Cerebellar cortex (tissue), 1 donor: ENCODE measurements around the gene DRG1.
A peak's percentile ranks its signal among the peaks of the same experiment; 100 is the strongest.
"Not testable (repeated sequence)": the region's sequence is repeated elsewhere in the genome, so short reads cannot be mapped to it uniquely, and the experiment has no call there.

Experiments
- DNase-seq: peaks from one replicate; pipeline ENCODE4 v3.0.0-alpha.2; 2015; ENCODE audit warnings: low spot score

Gene DRG1, protein sequence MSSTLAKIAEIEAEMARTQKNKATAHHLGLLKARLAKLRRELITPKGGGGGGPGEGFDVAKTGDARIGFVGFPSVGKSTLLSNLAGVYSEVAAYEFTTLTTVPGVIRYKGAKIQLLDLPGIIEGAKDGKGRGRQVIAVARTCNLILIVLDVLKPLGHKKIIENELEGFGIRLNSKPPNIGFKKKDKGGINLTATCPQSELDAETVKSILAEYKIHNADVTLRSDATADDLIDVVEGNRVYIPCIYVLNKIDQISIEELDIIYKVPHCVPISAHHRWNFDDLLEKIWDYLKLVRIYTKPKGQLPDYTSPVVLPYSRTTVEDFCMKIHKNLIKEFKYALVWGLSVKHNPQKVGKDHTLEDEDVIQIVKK

DNA sequence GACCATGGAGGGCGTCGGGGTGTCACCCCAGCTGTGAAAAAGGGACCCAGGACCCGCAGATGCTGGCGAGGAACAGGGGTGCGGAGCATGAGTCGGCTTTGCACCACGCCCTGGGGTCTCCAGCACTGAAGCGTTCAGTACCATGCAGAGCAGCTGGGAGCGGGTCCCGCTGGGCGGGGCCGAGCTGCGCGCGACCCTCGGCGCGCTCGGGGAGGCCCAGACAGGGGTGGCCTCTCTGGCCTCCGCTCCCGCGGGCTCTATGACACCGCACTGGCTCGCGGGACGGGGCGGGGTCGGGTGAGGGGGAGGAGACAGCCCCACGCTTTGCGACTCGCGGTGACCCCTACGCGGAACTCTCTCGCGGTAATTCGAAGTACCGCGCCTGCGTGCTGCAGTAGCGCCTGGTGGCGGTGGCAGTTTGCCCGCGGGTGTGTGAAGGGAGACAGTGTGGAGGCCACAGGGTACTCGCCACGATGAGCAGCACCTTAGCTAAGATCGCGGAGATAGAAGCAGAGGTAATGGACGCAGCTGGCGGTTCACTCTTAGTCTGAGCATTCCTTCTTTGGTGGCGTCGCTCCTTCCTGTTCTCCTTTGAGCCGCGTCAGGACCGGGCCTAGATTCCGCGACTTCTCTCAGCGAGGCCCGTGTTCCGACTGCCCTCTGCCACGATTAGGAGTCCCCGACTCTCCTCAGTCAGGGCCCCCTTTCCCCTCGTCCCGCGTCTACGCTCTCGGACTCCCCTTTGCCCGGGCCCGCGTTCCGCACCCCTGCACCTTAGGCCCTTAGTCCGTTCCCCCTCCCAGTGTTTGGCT, at the start of gene DRG1:
DRG1 (plus strand) TSS at position 394 of the 812 bp plus-strand sequence; CDS start at position 474, 80 bp downstream.
- DNase-seq = peak; percentile 96

DNA sequence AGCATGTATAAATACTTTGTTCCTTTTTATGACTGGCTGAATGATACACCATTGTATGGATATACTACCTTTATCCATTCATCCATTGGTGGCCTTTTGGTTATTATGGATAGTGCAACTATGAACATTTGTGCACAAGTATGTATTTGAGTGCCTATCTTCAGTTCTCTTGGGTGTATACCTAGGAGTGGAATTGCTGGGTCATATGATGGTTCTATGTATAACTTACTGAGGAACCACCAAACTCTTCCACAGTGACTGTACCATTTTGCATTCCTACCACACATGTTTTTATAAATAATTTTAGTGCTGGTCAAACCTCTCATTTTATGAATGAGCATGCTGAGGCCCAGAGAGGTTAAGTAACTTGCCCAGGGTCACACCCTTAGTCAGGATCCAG, 49.4 kb upstream of the DRG1 start:
- no peak for DNase-seq

DNA sequence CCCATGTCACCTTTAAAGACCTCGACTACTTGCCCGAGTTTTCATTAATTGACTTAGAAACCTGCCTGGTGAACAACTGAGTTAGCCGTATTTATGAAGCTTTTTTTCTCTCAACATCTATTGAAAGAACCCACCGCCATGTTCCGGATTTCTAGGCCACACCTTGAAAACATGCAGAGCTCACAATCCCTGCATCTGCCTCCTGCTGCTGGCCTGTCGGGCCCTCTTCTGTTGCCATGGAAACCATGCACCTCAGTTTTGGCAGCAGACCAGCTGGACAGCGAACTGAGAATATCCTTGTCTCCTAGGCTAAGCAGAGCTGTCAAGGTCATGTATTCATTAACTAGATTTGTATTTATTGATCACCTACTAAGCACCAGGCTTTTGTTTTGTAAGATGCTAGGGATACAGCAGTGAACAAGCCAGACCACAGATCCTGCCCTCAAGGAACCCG, 49.0 kb upstream of the DRG1 start:
- peak; percentile 93 for DNase-seq

DNA sequence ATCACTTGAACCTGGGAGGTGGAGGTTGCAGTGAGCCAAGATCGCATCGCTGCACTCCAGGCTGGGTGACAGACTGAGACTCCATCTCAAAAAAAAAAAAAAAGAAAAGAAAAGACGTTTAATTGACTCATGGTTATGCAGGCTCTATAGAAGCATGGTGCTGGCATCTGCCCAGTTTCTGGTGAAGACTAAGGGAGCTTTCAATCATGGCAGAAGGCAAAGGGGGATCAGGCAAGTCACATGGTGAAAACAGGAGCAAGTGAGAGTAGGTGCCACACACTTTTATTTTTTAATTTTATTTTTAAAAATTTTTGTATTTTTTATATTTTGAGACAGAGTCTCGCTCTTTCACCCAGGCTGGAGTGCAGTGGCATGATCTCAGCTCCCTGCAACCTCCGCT, 44.9 kb upstream of the DRG1 start:
- no peak for DNase-seq

DNA sequence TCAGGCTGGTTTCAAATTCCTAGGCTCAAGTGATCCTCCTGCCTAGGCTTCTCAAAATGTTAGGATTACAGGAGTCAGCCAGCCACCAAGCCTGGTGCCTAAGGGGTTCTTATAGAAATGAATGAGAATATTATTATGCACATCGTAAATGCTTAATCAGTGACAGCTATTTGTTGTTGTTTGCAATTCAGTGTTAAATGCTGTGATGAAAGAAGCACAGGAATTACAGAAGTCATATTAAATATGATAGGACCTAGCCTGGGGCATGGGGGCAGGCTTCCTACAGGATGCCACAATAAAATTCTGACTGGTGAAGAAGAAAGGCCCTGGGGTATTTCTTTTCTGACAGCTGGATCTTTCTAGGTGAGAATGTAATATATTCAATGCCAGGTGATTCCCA, 39.4 kb upstream of the DRG1 start:
- no peak for DNase-seq

DNA sequence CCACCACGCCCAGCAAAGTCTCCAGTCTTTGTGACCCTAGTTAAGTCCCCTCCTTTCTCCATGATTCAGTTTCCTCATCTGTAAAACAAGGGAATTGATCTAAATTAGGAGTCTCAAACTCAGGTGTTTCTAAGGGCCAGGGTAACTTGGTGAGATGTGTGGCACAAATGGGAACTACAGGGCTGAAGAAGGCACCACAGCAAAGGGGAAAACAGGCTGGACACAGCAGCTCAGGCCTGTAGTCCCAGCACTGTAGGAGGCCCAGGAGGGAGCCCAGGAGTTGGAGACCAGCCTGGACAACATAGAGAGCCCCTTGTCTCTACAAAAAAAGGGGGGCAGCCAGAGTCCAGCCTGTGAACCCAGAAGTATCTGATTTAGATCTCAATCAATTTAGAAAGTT, 37.7 kb upstream of the DRG1 start:
- DNase-seq = no peak

DNA sequence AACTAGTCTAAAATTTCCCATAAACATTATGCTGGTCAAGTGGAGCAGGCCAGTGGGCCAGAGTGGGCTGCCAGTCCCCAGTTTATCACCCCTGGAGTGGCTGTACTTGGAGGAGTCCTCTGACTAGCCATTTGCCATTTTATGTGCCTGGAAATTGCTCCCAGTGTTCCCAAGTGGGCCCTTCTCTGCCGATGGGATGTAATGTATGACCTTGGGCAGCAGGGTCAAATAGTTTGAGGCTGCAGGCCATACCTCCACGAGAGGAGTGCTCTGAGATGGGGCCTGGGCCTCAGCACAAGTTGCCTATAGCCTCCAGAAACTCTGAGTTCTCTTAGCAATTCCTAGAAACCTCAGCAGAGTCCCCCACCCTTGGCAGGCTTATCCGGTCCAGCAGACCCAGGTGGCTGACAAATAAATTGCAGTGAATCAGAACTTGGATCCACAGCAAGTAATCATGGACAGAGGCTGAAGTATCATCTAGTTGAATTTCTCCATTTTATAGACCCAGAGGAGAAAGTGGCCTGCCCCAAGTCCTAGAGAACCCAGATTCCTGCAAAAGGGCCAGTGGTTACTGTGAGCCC, 35.4 kb upstream of the DRG1 start:
- no peak for DNase-seq

DNA sequence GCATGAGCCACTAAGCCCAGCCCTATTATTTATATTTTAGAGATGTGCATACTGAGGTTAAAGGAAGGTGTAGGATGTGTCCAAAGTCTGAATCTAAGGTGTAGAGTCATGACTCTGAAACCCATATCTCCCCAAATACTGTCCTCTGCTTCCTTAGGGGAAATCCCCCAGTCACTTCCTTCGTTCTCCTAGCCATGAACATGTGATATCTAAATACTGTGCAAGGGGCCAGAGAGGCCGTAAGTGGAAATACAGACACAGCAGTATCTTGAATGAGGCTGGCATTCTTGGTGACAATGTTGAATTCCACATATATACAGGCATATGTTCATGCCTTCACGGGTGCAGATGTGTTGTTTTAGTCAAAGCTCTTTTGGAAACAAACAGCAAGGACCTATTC, 32.0 kb upstream of the DRG1 start:
- no peak for DNase-seq

DNA sequence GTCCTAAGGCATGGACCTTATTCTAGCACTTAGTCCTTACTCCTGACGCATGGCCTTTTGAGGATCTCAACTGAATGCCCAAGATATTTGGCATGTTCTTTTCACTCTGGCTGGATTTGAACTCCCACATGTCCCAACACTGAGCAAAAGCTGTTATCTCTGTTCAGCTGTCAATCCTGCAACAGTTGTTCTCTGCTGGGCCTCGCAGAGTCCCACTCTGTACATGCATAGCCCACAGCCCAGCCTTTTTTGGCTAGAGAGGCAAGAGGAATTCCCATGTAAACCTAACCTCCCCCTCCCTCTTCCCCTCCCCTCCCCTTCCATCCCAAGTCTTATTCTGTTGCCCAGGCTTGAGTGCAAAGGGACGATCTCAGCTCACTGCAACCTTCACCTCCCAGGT, 21.8 kb upstream of the DRG1 start:
- DNase-seq = no peak

DNA sequence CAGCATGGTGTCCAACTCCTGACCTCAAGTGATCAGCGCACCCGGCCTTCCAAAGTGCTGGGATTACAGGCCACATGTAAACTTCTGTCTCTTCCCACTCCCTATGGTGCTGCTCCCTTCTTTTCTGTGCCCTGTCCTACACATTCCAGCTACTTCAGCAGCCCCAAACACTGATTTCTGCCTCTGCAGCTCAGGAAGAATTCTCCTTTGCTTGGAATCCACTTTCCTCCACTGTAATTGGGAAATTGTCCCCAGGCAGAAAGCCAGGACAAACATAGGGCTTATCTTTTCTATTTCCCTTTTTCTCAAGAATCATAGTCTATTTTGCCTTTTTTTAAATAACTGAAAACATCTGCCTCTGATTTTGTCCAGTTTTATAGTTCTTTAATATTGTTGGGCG, 21.3 kb upstream of the DRG1 start:
- DNase-seq = no peak

DNA sequence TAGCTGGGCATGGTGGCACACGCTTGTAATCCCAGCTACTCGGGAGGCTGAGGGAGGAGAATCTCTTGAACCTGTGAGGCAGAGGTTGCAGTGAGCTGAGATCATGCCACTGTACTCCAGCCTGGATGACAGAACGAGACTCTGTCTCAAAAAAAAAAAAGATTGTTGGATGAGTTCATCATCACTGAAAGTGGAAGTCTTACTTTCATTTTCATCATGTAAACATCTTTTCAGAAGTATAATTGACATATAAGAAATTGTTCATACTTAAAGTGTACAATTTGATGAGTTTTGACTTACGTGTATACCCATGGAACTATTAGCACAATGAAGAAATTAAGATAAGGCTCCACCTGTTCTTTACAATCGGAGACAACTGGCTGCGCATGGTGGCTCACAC, 20.8 kb upstream of the DRG1 start:
- DNase-seq = not testable (repeated sequence)

DNA sequence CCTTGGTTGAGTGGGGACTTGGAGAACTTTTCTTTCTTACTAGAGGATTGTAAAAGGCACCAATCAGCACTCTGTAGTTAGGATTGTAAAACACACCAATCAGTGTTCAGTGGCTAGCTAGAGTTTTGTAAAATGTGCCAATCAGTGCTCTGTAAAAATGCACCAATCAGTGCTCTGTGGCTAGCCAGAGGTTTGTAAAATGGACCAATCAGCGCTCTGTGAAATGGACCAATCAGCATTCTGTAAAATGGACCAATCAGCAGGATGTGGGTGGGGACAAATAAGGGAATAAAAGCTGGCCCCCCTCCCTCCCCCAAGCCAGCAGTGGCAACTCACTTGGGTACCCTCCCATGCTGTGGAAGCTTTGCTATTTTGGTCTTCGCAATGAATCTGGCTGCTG, 5.5 kb upstream of the DRG1 start:
- no peak for DNase-seq

DNA sequence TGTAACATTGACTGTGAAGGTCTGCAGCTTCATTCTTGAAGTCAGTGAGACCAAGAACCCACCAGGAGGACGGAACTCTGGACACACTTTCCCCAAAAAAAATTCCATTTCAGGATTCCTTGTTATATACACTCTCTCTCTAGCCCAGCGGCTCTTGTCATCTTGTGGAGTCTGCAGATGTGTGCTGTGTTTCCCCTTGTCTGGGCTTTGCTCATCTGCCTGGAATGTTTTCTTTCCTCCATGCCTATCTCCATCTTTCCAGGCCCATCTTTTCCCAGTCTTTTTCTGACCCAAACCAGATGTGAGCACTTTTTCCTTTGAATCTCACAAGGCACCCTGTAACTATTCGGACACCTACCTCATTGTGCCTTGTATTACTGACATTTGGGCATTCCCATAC, 5.1 kb upstream of the DRG1 start:
- DNase-seq = no peak

DNA sequence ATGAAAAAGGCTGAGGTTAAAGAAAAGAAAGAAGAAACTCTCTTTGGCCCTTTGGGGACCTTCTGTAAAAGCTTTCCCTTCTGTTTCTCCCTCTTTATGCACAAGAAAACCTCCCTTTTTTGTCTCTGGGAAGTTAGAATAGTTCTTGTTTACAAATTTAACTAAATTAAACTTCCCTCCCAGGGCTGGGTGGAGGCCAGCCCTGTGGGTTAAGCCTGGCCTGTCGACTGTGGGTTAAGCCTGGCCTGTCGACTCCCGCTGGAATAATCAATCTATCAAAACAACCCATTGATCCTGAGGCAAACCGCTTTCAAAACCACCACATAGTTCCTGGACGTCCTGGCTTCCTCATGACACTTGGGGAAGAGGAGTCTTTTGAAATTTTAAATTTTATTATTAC, 1.2 kb upstream of the DRG1 start:
- no peak for DNase-seq

DNA sequence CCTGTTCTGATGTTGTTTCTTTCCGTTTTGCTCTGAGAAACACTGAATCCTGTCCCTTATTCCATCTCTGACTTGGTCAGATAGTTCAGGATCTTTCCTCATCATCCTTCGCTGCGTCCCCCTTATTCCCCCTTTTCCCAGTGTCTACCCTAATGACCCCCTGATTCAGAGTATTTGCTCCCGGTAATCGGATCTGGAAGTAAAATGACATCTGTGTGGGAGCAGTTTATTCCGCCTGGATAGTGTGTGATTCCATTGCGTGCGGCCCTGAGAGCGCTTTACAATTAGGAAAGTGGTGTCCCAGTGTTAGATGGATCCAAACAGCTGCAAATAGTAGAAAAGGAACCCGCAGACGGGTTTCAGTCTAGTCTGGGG, 606 bp downstream of the DRG1 start:
- no peak for DNase-seq

DNA sequence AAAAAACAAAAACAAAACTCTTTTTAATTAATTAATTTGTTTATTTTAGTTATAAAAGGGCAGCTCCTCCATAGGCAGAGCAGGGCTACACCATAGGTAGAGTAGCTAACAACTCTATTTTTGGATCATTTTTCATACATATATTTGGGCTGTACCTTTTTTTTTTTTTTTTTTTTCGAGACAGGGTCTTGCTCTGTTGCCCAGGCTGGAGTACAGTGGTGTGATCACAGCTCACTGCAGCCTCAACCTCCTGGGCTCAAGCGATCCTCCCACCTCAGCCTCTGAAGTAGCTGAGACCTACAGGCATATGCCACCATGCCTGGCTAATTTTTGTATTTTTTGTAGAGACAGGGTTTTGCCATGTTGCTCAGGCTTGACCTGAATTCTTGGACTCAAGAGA, 2.9 kb downstream of the DRG1 start:
- not testable (repeated sequence) for DNase-seq

DNA sequence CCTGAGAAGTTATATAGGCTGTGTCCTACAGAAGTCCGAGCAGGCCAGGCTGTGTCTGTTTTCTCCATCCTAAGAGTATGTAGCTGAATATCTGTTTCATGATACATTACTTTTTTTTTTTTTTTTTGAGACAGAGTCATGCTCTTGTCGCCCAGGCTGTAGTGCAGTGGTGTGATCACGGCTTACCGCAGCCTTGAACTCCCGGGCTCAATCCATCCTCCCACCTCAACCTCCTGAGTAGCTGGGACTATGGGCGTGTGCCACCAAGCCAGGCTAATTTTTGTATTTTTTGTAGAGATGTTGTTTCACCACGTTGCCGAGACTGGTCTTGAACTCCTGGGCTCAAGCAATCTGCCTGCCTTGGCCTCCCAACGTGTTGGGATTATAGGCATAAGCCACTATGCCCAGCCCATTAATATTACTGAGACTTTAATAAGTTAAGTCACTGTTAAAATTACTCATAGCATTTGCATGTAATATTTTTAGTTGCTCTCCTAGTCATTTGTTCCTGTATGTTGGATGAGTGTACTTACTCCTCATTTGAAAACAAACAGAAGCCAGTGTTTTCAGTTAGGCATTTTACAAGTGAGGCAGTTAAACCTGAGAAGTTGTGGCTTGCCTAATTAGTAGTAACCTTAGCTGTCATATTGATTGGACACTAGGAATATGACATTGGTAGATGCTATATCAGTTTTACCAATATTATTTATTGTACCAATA, 26.1 kb downstream of the DRG1 start:
- no peak for DNase-seq

DNA sequence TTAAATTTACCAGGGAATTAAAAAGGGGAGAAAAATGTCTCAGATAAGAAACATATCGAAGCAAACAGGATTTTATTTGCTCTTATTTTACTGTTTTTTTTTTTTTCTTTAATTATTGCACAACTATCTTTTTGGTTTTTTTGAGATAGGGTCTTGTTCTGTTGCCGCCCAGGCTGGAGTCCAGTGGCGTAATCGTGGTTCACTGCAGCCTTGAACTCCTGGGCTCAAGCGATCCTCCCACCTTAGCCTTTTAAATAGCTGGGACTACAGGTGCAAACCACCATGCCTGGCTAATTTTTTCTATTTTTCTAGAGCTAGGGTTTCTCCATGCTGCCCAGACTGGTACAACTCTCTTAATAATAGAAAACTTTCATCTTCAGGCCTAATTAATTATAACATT, 32.5 kb downstream of the DRG1 start:
- no peak for DNase-seq

DNA sequence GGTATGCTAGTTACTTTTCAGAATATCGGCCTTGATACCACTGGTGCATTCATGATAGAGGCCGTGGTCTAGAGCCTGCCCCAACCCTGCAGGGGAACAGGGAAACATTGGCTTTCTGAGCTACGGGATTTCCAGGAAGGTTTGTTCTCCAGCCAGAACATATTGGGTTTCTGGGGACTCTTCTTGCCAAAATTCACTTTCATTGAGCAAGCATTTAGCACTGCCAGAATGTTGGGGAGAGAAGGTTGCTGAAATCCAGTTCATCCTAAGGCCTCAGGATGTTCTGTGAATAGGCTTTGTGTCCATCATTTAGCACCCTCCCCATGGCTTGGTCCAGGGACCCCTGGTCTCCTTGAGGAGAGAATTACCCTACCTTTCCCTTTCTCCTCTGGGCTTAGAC, 36.7 kb downstream of the DRG1 start:
- no peak for DNase-seq

DNA sequence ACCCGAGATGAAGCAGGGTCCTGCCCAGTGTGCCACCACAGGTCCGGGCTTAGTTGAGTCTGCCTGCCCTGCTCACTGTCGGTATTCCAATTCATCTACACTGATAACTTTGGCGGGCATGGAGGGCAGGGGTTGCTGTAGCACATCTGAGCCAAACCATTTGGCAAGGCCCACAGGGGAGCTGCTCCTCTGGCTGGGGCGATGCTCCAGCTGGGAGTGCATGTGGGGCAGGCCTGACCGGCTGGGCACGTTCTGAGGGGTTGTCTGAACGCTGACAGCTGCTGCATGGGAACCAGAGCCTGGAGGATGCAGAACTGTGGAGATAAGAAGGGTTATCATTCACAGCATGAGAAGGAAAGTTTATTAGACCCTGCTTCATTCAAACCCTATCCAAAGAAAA, 40.4 kb downstream of the DRG1 start:
- no peak for DNase-seq

DNA sequence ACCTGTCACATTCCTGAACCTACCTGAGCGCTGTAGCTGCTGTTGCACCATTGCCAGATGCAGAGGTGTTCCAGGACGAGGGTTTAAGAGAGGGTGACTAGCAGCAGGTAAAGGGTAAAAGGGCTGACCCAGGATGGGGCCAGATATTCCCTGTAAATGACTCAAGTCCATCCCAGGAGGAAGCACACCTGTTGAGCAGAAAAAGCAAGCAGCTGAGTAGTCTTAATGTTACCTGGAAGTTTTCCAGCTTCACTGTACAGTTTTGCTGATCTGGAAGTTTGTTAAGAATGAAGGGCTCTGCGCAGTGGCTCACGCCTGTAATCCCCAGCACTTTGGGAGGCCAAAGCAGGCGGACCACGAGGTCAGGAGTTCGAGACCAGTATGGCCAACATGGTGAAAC, 41.3 kb downstream of the DRG1 start:
- no peak for DNase-seq

DNA sequence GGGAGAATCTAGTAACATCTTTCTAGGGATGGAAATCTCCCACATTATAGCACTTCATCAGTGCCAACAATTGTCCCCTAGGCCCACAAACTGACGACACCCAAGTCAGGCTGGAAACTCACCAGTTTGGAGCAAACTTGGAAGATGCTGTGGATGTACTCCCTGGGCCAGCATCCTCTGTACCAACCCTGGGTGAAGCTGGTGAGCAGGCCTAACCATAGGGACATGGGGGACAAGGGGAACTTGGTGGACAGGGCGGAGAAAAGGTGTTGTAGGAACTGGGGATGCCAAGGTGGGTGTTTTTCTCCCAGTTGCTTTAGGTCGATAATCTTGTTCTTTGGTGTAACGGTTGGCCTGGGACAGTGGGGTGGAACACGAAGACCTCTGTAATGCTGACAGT, 42.2 kb downstream of the DRG1 start:
- no peak for DNase-seq
